ENCODE data around the gene USP7.
A peak's percentile ranks its signal among the peaks of the same experiment; 100 is the strongest.

USP7 gene

DNA sequence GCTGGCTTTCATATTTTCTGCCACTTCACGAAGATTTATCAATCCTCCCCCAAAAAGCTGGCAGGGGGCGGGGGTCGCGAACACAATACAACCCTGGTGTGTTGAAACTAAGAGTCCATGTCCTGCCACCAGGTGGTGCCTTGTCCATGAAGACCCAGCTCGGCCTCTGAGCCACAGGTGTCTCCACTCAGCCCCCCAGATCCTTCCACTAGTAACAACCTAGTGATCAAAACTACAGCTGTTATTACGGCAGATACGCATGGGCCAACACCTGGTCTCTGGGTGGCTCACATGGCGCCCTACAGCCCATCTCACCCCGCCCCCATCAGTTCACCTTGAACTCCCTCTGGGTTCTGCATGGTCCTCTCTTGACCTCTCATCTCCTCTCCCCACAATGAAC, 27.7 kb downstream of the USP7 start:
- Histone ChIP-seq H3K27me3 (no peaks in the 10 kb centered on the region), H3K4me1 (peaks cover 0 to 62% (median 19%) of the 10 kb centered on the region in 4 donors), H3K9me3 (no peaks in the 10 kb centered on the region), H3K4me3 (no peak overlapping the region), H3K36me3 (no peaks in the 10 kb centered on the region), H3K27ac (no peak overlapping the region)
- intact Hi-C loops (cut with DNase I; ENCODE audit: low total_unique reads), result no loop called here
- no peak for DNase-seq
- TF ChIP-seq, protein P1, sequence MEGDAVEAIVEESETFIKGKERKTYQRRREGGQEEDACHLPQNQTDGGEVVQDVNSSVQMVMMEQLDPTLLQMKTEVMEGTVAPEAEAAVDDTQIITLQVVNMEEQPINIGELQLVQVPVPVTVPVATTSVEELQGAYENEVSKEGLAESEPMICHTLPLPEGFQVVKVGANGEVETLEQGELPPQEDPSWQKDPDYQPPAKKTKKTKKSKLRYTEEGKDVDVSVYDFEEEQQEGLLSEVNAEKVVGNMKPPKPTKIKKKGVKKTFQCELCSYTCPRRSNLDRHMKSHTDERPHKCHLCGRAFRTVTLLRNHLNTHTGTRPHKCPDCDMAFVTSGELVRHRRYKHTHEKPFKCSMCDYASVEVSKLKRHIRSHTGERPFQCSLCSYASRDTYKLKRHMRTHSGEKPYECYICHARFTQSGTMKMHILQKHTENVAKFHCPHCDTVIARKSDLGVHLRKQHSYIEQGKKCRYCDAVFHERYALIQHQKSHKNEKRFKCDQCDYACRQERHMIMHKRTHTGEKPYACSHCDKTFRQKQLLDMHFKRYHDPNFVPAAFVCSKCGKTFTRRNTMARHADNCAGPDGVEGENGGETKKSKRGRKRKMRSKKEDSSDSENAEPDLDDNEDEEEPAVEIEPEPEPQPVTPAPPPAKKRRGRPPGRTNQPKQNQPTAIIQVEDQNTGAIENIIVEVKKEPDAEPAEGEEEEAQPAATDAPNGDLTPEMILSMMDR (IDR thresholded peaks at IDR 0.05), result no peak

DNA sequence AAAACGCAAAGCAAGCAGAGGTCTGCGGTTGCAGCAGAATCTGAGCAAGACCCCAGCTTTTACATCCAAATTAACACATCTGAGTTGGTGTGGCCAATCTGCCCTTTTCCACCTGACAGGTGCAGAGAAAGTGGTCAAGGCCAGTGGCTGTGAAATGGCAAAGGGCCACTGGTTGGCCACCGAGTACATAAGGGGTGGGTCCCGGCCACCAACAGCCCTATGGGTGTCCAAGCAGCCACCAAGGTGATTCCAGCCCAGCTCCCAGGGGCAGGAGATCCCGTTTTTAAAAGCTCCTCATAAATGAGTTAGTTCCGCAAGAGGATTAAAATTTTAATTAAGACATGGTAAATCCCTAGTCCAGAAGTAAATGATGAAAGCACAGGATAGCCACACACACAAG, 29.1 kb downstream of the USP7 start:
- DNase-seq, result no peak
- Histone ChIP-seq H3K4me3 (no peak overlapping the region), H3K9me3 (no peaks in the 10 kb centered on the region), H3K27me3 (no peaks in the 10 kb centered on the region), H3K27ac (no peak overlapping the region), H3K36me3 (peaks cover 5 to 6% (median 6%) of the 10 kb centered on the region in 3 donors), H3K4me1 (peaks cover 0 to 52% (median 14%) of the 10 kb centered on the region in 4 donors)
- TF ChIP-seq, protein P1 (IDR thresholded peaks at IDR 0.05), result no peak
- intact Hi-C loops (cut with DNase I; ENCODE audit: low total_unique reads), result no loop called here

DNA sequence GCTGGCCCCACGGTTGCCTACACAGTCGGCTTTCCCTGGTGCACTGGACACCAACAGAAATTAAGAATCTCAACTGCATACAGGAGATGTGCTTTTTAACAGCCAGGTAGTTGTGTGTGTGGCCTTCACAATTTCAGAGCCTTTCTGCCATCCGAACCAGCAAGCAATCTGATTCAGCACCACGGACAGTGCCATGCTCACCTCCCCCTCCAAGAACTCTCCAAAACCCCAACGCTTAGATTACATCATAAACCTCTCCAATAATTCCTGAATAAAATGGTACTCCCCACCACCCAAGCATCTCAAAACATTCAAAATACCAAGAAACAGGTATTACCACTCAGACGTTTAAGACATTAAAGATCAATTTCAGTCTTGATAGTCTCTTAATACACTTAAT, 31.8 kb downstream of the USP7 start:
- H3K36me3 ChIP-seq, result peaks cover 17 to 32% (median 26%) of the 10 kb centered on the region in 3 donors
- DNase-seq, result peak in 1 of 2 donors; percentile 48
- no peak overlapping the region for H3K27ac ChIP-seq
- intact Hi-C loops (cut with DNase I; ENCODE audit: low total_unique reads), result no loop called here
- no peak overlapping the region for H3K4me3 ChIP-seq
- H3K4me1 ChIP-seq, result peaks cover 0 to 25% (median 2%) of the 10 kb centered on the region in 4 donors
- H3K27me3 ChIP-seq, result no peaks in the 10 kb centered on the region
- TF ChIP-seq, protein P1 (IDR thresholded peaks at IDR 0.05), result no peak
- H3K9me3 ChIP-seq, result no peaks in the 10 kb centered on the region

DNA sequence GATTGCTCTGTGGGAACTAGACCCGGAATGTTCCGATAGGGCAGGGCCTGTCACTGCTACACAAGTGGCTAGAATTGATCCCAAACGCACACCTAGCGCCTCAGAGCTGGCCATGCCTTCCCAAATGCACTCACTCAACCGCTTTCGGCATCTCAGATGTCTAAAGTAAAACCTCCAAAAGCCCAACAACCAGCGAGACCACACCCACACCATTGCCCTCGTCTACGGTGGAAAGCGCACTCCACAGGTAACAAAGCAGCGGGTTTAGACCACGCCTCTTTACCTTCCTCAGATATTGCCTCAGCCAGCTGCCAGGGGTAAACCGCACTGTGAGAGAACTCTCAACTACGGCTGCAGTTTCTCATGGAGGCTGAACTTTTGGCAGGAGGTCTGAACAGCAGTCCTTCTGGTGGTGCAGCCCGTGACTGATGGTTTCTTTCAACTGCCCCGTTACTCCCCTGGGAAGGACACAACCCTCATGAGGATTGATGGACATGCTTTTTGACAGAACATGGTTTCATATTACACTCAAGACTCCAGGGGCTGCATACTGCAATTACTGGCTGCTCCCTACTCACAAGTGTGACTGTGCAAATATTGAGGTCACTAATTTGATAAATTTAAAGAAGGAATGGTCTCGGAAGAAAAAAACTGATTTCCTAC, 34.5 kb downstream of the USP7 start:
- peaks cover 17 to 35% (median 33%) of the 10 kb centered on the region in 3 donors for H3K36me3 ChIP-seq
- DNase-seq, result no peak
- peaks cover 0 to 4% (median 2%) of the 10 kb centered on the region in 4 donors for H3K4me1 ChIP-seq
- intact Hi-C loops (cut with DNase I; ENCODE audit: low total_unique reads), result no loop called here
- no peak overlapping the region for H3K4me3 ChIP-seq
- H3K27me3 ChIP-seq, result no peaks in the 10 kb centered on the region
- H3K9me3 ChIP-seq, result no peaks in the 10 kb centered on the region
- TF ChIP-seq, protein P1 (IDR thresholded peaks at IDR 0.05), result no peak
- H3K27ac ChIP-seq, result no peak overlapping the region

DNA sequence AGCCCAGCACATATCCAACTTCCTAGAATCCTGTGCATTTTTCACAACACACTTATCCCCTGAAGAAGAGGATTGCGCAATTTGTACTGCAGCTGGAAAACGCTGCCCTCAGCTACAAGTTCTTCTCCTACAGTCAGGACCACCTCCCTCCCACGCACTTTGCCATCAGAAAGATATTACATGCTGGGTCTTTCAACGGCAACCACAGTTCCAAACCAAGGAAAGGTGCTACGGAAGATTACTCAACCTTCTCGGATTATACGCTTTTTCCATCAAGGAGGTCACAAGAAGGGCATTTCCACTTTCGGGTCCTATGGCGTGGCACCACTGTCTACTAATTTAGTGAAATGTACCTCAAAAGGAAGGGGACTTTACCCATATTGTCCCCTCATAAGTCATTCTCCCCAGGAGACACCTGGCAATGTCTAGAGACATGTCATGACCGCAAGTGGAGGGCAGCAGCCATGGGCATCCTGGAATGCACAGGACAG, 35.2 kb downstream of the USP7 start:
- Histone ChIP-seq H3K4me3 (no peak overlapping the region), H3K36me3 (peaks cover 17 to 35% (median 33%) of the 10 kb centered on the region in 3 donors), H3K4me1 (peaks cover 0 to 4% (median 2%) of the 10 kb centered on the region in 4 donors), H3K9me3 (no peaks in the 10 kb centered on the region), H3K27ac (no peak overlapping the region), H3K27me3 (no peaks in the 10 kb centered on the region)
- TF ChIP-seq, protein P1 (IDR thresholded peaks at IDR 0.05), result no peak
- peak in 1 of 2 donors; percentile 40 for DNase-seq
- intact Hi-C loops (cut with DNase I; ENCODE audit: low total_unique reads), result no loop called here

Measured in tibial artery (tissue), 4 donors.